GM23248 (cell line): Measurements from ENCODE around the gene PKP3.

ENCODE experiments used
- EZH2 ChIP-seq: fragments of 200-600 bp; sonication (generic); IDR thresholded peaks from 2 replicates; pipeline ENCODE4 v1.6.1; 2018; ENCODE audit warnings: antibody characterized with exemption, mild to moderate bottlenecking; ENCODE audit not compliant: insufficient read depth, poor library complexity, severe bottlenecking
- EZH2phosphoT487 ChIP-seq: fragments of 200-600 bp; sonication (generic); IDR thresholded peaks from 2 replicates; pipeline ENCODE4 v1.6.1; 2018; ENCODE audit warnings: antibody characterized with exemption, moderate library complexity, mild to moderate bottlenecking, low read depth; ENCODE audit not compliant: insufficient read depth

- no peak for TF ChIP-seq EZH2phosphoT487
- TF ChIP-seq EZH2, result no peak
Measured at GRCh38 chr11:434496-434895, 40.5 kb downstream of the PKP3 start.
